ENCODE results near the gene MYO1B.

GRCh38 chr2:191365089-191365488 is 119.9 kb downstream of the MYO1B start:
- TF ChIP-seq EP300 (IDR thresholded peaks at IDR 0.05; ENCODE audit: borderline replicate concordance in 1 of 2, control insufficient read depth in 1 of 2, low read depth in 2 of 2, low read length in 2 of 2): no peak
- no peak for TF ChIP-seq REST (IDR thresholded peaks at IDR 0.05; ENCODE audit: low read depth, low read length)
- TF ChIP-seq CTCF (IDR thresholded peaks at IDR 0.05 in 2 of 3, conservative IDR thresholded peaks at IDR 0.05 in 1 of 3; ENCODE audit: control insufficient read depth in 2 of 3, extremely low read depth in 1 of 3, insufficient read depth in 1 of 3, low read depth in 3 of 3, low read length in 3 of 3): no peak
- TF ChIP-seq POLR2A (IDR thresholded peaks at IDR 0.05; ENCODE audit: low read depth, low read length): no peak
- TF ChIP-seq MAX (IDR thresholded peaks at IDR 0.05; ENCODE audit: low read depth, low read length): no peak
- TF ChIP-seq SMC3 (IDR thresholded peaks at IDR 0.05; ENCODE audit: borderline replicate concordance, low read length): no peak
- TF ChIP-seq NFIC (IDR thresholded peaks at IDR 0.05; ENCODE audit: low read depth, low read length): no peak
- no peak for TF ChIP-seq HDAC2 (IDR thresholded peaks at IDR 0.05)
- TF ChIP-seq CREM (IDR thresholded peaks at IDR 0.05; ENCODE audit: low read depth): no peak

Data from GM12878 (cell line).